Amniotic stem cell (primary cell): ENCODE results near the gene ASXL3.

Experiments used
- DNase-seq: peaks from one replicate; lab custom pipeline; 2025; lab: John Stamatoyannopoulos, UW

ASXL3 gene

DNA sequence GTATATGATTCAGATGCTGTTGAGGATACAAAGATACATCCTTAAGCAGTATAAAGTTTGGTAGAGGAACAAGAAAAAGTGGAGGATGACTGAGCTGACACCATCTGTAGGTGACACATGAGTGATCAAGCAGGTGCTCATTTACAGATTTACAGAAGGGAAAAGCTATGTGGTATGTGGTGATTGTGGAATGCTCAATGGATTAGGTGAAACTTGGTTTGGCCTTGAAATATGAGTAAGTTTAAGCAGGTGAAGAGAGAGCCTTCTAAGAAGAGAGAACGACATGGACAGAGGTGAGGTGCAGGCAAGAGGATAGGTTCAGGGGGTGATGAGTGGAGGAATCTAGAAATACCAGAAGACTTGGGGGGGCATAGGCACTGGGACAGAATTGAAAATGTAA, 5.9 kb downstream of the ASXL3 start:
- no peak for DNase-seq

- DNase-seq, result no peak
Measured at GRCh38 chr18:33584548-33585430, 6.8 kb downstream of the ASXL3 start.

GRCh38 chr18:33585431-33585775, 7.4 kb downstream of the ASXL3 start:
- DNase-seq, result no peak

- no peak for DNase-seq
Measured at GRCh38 chr18:33588361-33588760, 10.3 kb downstream of the ASXL3 start.

DNA sequence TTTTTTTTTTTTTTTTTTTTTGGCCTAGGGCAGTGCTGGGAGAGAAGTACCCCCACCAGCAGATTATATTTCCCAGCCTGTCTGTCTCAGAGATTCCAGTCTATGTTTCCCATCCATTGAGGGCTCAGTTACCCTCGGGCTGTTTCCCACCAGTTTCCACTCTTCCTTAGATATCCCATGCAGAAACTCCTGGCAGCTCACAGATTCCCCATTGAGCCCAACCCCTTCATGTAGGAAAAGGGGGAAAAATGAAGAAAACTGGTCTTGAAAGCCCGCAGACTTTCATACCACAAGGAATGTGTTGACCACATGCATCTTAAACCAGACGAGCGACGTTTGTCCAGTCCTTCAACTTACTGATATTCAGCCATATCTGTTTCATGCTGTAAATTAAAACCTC, 15.2 kb downstream of the ASXL3 start:
- DNase-seq, result no peak

- no peak for DNase-seq
Measured at GRCh38 chr18:33594799-33595198, 16.8 kb downstream of the ASXL3 start.

GRCh38 chr18:33596178-33596854, 18.3 kb downstream of the ASXL3 start:
- peak; percentile 10 for DNase-seq

DNA sequence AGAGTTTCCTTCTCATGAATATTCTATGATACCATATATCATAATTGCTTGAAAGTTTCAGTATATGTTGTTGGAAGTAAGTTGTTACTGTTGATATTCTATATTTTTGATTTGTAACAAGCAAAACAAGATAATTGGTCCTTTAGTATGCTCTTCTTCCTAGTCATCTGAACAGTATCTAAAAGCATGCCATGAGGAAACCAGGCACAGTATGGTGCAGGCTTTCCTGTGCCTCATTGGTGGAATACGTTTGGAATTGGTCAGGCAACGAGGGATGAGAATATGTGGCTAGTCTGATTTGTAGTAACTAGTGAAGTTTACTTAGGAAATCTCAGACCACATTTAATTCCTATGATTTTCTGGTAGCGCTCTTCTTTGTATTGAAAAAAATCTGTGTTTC, 22.8 kb downstream of the ASXL3 start:
- DNase-seq, result no peak

DNA sequence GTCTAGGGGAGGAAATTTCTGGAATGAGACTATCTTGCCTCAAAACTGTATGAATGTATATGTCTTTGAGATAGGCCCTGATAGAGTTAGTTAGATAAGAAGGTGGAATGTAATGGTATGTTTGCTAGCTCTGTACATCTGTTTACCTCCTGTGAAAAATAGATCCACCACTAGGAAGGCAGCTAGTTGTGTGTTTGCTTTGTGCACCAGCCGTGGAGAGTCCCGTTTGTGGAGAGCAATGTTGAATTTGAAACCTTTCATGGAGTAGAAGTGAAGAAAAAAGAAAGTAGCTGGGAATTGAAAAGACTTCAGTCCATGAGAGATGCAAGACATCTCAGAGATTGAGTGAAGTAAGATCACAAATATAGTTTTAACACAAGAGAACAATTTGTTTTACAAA, 25.4 kb downstream of the ASXL3 start:
- no peak for DNase-seq

GRCh38 chr18:33605250-33605649, 27.2 kb downstream of the ASXL3 start:
- DNase-seq, result no peak

- no peak for DNase-seq
Measured at GRCh38 chr18:33606621-33607020, 28.6 kb downstream of the ASXL3 start.

GRCh38 chr18:33611525-33612135, 33.6 kb downstream of the ASXL3 start:
- DNase-seq, result no peak

- DNase-seq, result no peak
Measured at GRCh38 chr18:33612632-33613031, 34.6 kb downstream of the ASXL3 start.

- DNase-seq, result no peak
Measured at GRCh38 chr18:33616556-33616955, 38.5 kb downstream of the ASXL3 start.

- no peak for DNase-seq
Measured at GRCh38 chr18:33627114-33627513, 49.1 kb downstream of the ASXL3 start.

- no peak for DNase-seq
Measured at GRCh38 chr18:33630476-33630875, 52.5 kb downstream of the ASXL3 start.

DNA sequence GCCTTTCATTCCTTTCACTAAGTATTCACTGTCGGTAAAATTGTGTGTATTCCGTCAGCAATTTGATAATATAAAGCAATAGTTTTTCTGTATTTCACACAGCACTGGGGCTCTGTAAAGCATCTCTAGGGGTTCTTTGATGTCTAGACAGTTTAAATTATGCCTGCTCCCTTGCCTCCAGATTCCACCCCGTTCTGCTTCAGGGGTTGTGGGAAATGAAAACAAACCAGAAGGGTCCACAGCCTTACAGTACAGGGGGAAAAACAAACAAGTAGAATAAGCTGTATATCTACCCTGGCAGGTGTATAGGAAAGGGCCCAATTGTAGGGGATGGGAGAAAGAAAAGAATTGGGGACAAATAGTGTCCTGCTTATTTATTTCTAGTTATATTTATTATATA, 63.1 kb downstream of the ASXL3 start:
- DNase-seq, result no peak

GRCh38 chr18:33644494-33644893, 66.5 kb downstream of the ASXL3 start:
- DNase-seq, result no peak

- DNase-seq, result no peak
Measured at GRCh38 chr18:33647365-33647764, 69.3 kb downstream of the ASXL3 start.

DNA sequence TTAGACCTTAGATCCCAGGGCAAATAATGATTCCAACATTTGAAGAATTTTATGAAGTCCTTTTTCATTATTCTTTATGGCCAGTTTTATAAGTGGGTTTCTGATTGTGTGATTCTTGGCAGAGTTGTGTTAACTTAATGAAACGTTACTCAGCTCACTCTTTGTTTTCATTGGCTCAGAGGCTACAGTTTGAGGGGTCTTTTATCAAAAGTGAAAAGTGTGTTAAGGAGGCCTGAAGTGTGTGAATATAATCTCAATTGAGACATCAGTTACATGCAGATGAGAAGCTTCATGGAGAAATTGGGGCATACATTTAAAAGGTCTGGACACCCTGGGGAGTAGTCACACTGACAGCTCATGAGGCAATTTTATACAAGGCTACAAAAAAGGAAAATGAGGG, 74.6 kb downstream of the ASXL3 start:
- no peak for DNase-seq

DNA sequence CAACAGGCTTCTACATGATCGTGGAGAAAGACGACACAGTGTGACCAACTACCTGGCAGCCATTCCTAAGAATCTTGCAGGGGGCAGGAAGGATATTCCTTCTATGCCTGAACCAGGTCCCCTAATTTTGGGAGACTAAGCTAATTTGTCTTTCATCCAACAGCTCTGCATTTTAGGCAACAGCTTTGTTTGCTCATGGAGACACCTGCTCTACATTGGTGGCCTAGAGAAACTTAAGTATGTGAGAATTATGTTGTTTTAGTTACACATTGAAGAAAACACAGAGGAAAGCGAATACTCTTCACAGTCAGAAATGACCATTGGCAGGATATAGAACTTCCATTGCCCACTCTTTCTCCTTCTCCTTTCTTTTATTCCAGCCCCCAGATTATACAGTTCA, 75.2 kb downstream of the ASXL3 start:
- no peak for DNase-seq

- DNase-seq, result no peak
Measured at GRCh38 chr18:33656889-33657448, 79.0 kb downstream of the ASXL3 start.
